Astrocyte of the cerebellum (primary cell): Measurements from ENCODE around the gene HAPLN1.

Experiments used
- DNase-seq: peaks from one replicate; pipeline ENCODE4 v3.0.0-alpha.2; 2011; ENCODE audit warnings: low read depth
- H3K4me3 ChIP-seq: 2 replicates; pipeline ENCODE4 v1.5.1; 2011; ENCODE audit warnings: mild to moderate bottlenecking, low read depth, low read length, moderate library complexity
- CTCF ChIP-seq: IDR thresholded peaks from 2 replicates; pipeline ENCODE4 v1.5.1; 2012; ENCODE audit warnings: low read length, low read depth, moderate library complexity, mild to moderate bottlenecking; ENCODE audit errors: missing control alignments
- in situ Hi-C: cut with HindIII; loops from 2 replicates; pipeline ENCODE4 v1.10.0; 2017; ENCODE audit warnings: low sequenced_read_pairs

The HAPLN1 gene

GRCh38 chr5:83721953-83722901 lies 1.6 kb upstream of the HAPLN1 start:
- peak overlapping the region; percentile 47 for H3K4me3 ChIP-seq
- peak; percentile 67 for TF ChIP-seq CTCF
- DNase-seq: peak; percentile 58
- in situ Hi-C loops: no loop called here

- no peak for DNase-seq
- H3K4me3 ChIP-seq: peak overlapping the region; percentile 47
- no peak for TF ChIP-seq CTCF
- in situ Hi-C loops: no loop called here
Observed at GRCh38 chr5:83718936-83719495, 1.6 kb downstream of the HAPLN1 start.

GRCh38 chr5:83718195-83718825 lies 2.3 kb downstream of the HAPLN1 start:
- peak; percentile 80 for TF ChIP-seq CTCF
- DNase-seq: peak; percentile 68
- in situ Hi-C loops: no loop called here
- H3K4me3 ChIP-seq: peak overlapping the region; percentile 47

GRCh38 chr5:83715236-83716065 lies 5.2 kb downstream of the HAPLN1 start:
- no peak for TF ChIP-seq CTCF
- in situ Hi-C loops: no loop called here
- DNase-seq: no peak
- peak overlapping the region; percentile 2 for H3K4me3 ChIP-seq

- no peak for TF ChIP-seq CTCF
- DNase-seq: no peak
- in situ Hi-C loops: no loop called here
- H3K4me3 ChIP-seq: no peak overlapping the region
Observed at GRCh38 chr5:83714810-83715209, 5.8 kb downstream of the HAPLN1 start.
